ENCODE measurements around the gene LRMDA. TPM values are rescaled to one million over a fixed set of nuclear protein-coding genes. Genes with fewer than 3 reads are reported as not detected.

Gene LRMDA
- total RNA-seq, 1 experiment from 2014 or later = 1.2 TPM

DNA sequence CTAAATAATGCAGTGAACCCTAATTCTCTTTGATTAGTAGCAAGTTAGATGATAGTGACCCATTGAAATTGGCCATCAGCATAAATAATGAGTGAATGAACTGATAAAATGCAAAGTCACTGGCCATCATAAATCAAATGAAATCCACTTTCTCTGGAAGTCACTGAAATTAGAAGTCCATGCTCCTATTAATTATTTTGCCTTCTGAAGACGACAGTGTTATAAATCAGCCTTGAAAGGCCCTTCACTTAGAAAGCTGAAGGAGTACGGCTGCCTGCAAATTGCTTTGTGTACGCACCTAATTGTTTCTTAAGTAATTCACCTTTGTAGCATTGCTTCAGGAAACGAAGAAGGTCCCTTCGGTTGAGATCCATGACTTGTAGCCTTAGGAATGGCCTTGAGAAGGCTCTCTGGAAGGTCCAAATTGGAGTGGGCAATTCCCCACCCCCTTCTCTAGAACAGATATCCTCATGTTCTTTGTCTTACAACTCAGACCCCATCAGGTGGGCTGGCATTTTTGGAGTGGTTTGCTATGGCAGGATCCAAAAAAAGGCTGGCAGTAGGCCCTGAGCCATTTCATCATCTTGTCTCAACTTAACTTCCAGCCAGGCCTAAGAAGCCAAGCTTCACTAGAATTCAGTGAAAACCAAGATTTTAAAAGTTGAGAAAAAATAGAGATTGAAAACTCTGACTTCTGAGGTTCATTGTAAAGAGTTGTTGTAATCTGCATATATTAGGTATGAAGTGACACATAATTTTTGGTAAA is 420.3 kb downstream of the LRMDA start:
- ChIA-PET CTCF (no interaction called here), POLR2A (ENCODE audit: unreplicated experiment) (no interaction called here)
- Histone ChIP-seq H3K4me3 (ENCODE audit: low read length) (no peak overlapping the region), H3K79me2 (ENCODE audit: low read length) (no peaks in the 10 kb centered on the region), H3K4me1 (ENCODE audit: insufficient read depth, low read length) (no peaks in the 10 kb centered on the region), H3K4me2 (ENCODE audit: low read length) (no peak overlapping the region), H4K20me1 (ENCODE audit: low read length) (no peaks in the 10 kb centered on the region), H3K27ac (ENCODE audit: low read length) (no peak overlapping the region), H3K9ac (ENCODE audit: low read length) (no peak overlapping the region), H2AFZ (ENCODE audit: low read length) (no peak overlapping the region), H3K9me3 (ENCODE audit: low read length) (no peaks in the 10 kb centered on the region), H3K9me2 (replicated peaks; ENCODE audit: low read length) (0 out of 2 replicates have a peak, but pooled peaks cover 4% of the 10 kb centered on the region), H3K36me3 (ENCODE audit: low read depth, low read length) (no peaks in the 10 kb centered on the region), H3K27me3 (ENCODE audit: low read length) (no peaks in the 10 kb centered on the region), H3F3A (ENCODE audit: low read length, unreplicated experiment) (no peaks in the 10 kb centered on the region)
- no TSS peak for BruUV-seq (replicated peaks)
- intact Hi-C loops (cut with micrococcal nuclease) = no loop called here
- no peak for TF ChIP-seq EZH2 (IDR thresholded peaks at IDR 0.05; ENCODE audit: low read length, unreplicated experiment)
- TF ChIP-seq EZH2phosphoT487 (IDR thresholded peaks at IDR 0.05; ENCODE audit: borderline replicate concordance, low read length) = no peak
- TF ChIP-seq, protein P1, sequence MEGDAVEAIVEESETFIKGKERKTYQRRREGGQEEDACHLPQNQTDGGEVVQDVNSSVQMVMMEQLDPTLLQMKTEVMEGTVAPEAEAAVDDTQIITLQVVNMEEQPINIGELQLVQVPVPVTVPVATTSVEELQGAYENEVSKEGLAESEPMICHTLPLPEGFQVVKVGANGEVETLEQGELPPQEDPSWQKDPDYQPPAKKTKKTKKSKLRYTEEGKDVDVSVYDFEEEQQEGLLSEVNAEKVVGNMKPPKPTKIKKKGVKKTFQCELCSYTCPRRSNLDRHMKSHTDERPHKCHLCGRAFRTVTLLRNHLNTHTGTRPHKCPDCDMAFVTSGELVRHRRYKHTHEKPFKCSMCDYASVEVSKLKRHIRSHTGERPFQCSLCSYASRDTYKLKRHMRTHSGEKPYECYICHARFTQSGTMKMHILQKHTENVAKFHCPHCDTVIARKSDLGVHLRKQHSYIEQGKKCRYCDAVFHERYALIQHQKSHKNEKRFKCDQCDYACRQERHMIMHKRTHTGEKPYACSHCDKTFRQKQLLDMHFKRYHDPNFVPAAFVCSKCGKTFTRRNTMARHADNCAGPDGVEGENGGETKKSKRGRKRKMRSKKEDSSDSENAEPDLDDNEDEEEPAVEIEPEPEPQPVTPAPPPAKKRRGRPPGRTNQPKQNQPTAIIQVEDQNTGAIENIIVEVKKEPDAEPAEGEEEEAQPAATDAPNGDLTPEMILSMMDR (conservative IDR thresholded peaks at IDR 0.05; ENCODE audit: low read depth, low read length) = no peak
- DNase-seq (no peak), ATAC-seq (no peak)

DNA sequence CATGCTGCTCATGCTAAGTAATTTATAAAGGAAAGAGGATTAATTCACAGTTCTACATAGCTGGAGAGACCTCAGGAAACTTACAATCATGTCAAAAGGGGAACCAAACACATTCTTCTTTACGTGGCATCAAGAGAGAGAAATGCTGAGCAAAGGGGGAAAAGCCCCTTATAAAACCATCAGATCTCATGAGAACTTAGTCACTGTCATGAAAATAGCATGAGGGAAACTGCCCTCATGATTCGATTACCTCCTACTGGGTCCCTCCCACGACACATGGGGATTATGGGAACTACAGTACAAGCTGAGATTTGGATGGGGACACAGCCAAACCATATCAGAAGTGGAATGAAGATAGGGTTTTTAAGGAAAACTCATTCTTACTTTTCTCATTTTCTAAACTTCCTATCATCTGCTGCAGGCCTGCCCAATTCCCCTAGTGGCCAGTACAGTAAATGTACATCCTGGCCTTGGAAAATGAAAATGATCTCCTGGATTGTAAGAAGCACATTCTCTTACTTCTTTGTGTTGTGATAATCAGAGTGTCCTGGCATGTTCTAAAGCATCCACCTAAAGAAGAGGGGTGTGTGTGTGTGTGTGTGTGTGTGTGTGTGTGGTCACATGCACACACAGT is 421.5 kb downstream of the LRMDA start:
- intact Hi-C loops (cut with micrococcal nuclease) = no loop called here
- H3K27me3 ChIP-seq (ENCODE audit: low read length) = no peaks in the 10 kb centered on the region
- DNase-seq (peak; percentile 63), ATAC-seq (peak; percentile 72)
- no peak overlapping the region for H3K9ac ChIP-seq (ENCODE audit: low read length)
- no peaks in the 10 kb centered on the region for H3K4me1 ChIP-seq (ENCODE audit: insufficient read depth, low read length)
- no peaks in the 10 kb centered on the region for H4K20me1 ChIP-seq (ENCODE audit: low read length)
- BruUV-seq (replicated peaks) = no TSS peak
- no peak overlapping the region for H3K4me2 ChIP-seq (ENCODE audit: low read length)
- no peak overlapping the region for H2AFZ ChIP-seq (ENCODE audit: low read length)
- ChIA-PET CTCF (no interaction called here), POLR2A (ENCODE audit: unreplicated experiment) (no interaction called here)
- no peaks in the 10 kb centered on the region for H3K9me3 ChIP-seq (ENCODE audit: low read length)
- no peak overlapping the region for H3K4me3 ChIP-seq (ENCODE audit: low read length)
- no peak for TF ChIP-seq EZH2phosphoT487 (IDR thresholded peaks at IDR 0.05; ENCODE audit: borderline replicate concordance, low read length)
- TF ChIP-seq, protein P1 (conservative IDR thresholded peaks at IDR 0.05; ENCODE audit: low read depth, low read length) = peak; percentile 98
- H3K9me2 ChIP-seq (replicated peaks; ENCODE audit: low read length) = no peaks in the 10 kb centered on the region
- H3K27ac ChIP-seq (ENCODE audit: low read length) = no peak overlapping the region
- no peaks in the 10 kb centered on the region for H3K36me3 ChIP-seq (ENCODE audit: low read depth, low read length)
- H3F3A ChIP-seq (ENCODE audit: low read length, unreplicated experiment) = no peaks in the 10 kb centered on the region
- no peaks in the 10 kb centered on the region for H3K79me2 ChIP-seq (ENCODE audit: low read length)

DNA sequence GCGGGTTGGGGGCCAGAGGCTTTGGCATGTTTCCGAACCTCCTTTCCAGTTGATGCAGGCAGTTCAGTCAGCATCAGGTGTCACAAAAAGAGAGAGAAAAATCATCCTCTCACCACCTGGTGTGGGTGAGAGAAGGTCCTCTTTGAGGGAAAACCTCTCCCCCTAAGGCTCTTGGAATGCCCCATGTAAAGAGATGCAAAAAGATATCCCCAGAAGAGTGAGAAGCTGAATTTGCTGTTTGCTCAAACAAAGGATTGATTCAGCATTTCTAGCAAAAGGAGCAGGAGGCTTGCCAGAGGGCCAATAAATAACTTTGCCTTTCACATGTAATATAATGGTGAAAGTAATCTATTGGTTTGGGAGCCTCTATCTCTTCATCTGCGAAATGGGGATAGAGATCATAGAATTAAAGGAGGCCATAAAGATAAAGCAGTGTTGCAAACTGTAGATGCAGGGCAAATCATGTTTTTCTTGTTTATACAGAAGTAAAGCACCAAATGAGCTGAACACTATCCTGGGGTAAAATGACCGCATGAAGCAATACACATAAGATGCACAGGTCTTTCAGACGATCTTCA is 425.9 kb downstream of the LRMDA start:
- Histone ChIP-seq H3F3A (ENCODE audit: low read length, unreplicated experiment) (no peaks in the 10 kb centered on the region), H3K4me2 (ENCODE audit: low read length) (no peak overlapping the region), H3K9me3 (ENCODE audit: low read length) (no peaks in the 10 kb centered on the region), H4K20me1 (ENCODE audit: low read length) (no peaks in the 10 kb centered on the region), H3K79me2 (ENCODE audit: low read length) (no peaks in the 10 kb centered on the region), H3K27me3 (ENCODE audit: low read length) (no peaks in the 10 kb centered on the region), H2AFZ (ENCODE audit: low read length) (no peak overlapping the region), H3K27ac (ENCODE audit: low read length) (no peak overlapping the region), H3K9ac (ENCODE audit: low read length) (no peak overlapping the region), H3K4me1 (ENCODE audit: insufficient read depth, low read length) (no peaks in the 10 kb centered on the region), H3K4me3 (ENCODE audit: low read length) (no peak overlapping the region), H3K9me2 (replicated peaks; ENCODE audit: low read length) (no peaks in the 10 kb centered on the region), H3K36me3 (ENCODE audit: low read depth, low read length) (no peaks in the 10 kb centered on the region)
- ATAC-seq = no peak
- no peak for DNase-seq
- ChIA-PET POLR2A (ENCODE audit: unreplicated experiment) (no interaction called here), CTCF (no interaction called here)
- intact Hi-C loops (cut with micrococcal nuclease) = no loop called here
- TF ChIP-seq EZH2phosphoT487 (IDR thresholded peaks at IDR 0.05; ENCODE audit: borderline replicate concordance, low read length) (no peak), EZH2 (IDR thresholded peaks at IDR 0.05; ENCODE audit: low read length, unreplicated experiment) (no peak)
- TF ChIP-seq, protein P1 (conservative IDR thresholded peaks at IDR 0.05; ENCODE audit: low read depth, low read length) = no peak
- no TSS peak for BruUV-seq (replicated peaks)
